ENCODE results near the gene CNTN2.

CNTN2 gene

DNA sequence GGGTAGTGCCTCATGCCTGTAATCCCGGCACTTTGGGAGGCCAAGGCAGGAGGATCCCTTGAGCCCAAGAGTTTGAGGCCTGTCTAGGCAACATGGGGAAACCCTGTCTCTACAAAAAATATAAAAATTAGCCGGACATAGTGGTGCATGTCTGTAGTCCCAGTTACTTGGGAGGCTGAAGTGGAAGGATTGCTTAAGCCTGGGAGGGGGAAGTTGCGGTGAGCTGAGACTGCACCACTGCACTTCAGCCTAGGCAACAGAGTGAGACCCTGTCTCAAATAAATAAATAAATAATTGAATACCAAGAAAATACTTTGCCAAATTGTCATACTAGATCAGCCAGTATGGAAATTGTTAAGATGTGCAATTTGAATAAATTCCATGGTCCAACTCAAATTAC is 84.6 kb downstream of the CNTN2 start:
- DNase-seq (ENCODE audit: low read depth): no peak

All from T follicular helper cell (primary cell).